ENCODE results near the gene CEPT1. TPM values are rescaled to one million over a fixed set of nuclear protein-coding genes. Genes with fewer than 3 reads are reported as not detected.

The CEPT1 gene
- total RNA-seq, 1 experiment from 2014 or later: 34.2 TPM

DNA sequence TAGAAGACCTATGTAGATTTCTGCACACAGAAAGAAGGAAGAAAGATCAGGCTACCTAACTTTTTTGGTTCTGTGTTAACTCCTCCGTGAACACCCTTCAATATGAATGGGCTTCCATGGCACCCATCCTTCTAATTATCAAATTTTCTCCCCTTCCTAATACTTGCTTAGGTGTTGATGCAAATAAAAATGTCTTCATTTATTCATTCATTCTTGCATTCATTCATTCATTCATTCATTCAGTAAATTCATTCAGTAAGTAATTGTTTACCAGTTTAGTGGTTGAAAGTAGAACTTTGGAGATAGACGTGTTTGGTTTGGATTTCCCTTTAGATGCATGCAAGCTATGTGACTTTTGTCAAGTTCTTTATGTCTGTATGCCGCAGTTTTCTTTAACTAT is 92.1 kb downstream of the CEPT1 start (continued):
- no peak for TF ChIP-seq EGR1 (IDR thresholded peaks at IDR 0.05; ENCODE audit: low read depth)
- TF ChIP-seq TCF7L2 (IDR thresholded peaks at IDR 0.05; ENCODE audit: borderline replicate concordance, extremely low read depth, insufficient read depth, insufficient read length): no peak
- no peak for TF ChIP-seq POLR2AphosphoS5 (IDR thresholded peaks at IDR 0.05; ENCODE audit: low read depth, low read length)

DNA sequence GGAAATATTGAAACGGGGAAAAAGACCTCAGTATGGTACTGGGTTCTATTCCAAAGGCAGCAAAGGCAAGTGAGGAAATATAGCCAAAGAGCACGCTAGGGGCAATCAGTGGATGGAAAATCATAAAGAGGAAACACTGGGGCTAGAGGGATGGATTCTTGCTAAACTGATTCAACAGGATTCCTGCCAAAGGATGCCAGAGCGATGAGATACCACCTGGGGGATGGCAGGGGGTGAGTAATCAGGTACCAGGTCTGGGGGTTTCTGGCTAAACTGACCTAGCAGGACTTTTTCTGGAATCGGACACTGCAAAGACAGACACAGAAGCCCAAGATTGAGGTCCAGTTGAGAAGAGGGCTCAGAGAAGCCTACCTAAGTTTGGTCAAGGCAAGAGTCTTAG is 94.2 kb downstream of the CEPT1 start:
- TF ChIP-seq, protein P1, sequence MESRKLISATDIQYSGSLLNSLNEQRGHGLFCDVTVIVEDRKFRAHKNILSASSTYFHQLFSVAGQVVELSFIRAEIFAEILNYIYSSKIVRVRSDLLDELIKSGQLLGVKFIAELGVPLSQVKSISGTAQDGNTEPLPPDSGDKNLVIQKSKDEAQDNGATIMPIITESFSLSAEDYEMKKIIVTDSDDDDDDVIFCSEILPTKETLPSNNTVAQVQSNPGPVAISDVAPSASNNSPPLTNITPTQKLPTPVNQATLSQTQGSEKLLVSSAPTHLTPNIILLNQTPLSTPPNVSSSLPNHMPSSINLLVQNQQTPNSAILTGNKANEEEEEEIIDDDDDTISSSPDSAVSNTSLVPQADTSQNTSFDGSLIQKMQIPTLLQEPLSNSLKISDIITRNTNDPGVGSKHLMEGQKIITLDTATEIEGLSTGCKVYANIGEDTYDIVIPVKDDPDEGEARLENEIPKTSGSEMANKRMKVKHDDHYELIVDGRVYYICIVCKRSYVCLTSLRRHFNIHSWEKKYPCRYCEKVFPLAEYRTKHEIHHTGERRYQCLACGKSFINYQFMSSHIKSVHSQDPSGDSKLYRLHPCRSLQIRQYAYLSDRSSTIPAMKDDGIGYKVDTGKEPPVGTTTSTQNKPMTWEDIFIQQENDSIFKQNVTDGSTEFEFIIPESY (IDR thresholded peaks at IDR 0.05; ENCODE audit: extremely low read depth, insufficient replicate concordance, low read length): no peak
- TF ChIP-seq JUND (IDR thresholded peaks at IDR 0.05): no peak
- TF ChIP-seq SIN3A (IDR thresholded peaks at IDR 0.05; ENCODE audit: low read depth): no peak
- TF ChIP-seq CEBPB (IDR thresholded peaks at IDR 0.05; ENCODE audit: low read depth): no peak
- TF ChIP-seq EGR1 (IDR thresholded peaks at IDR 0.05; ENCODE audit: low read depth): no peak
- TF ChIP-seq EZH2 (IDR thresholded peaks at IDR 0.05): no peak
- TF ChIP-seq ZFX (IDR thresholded peaks at IDR 0.05): no peak
- no peak for TF ChIP-seq POLR2AphosphoS5 (IDR thresholded peaks at IDR 0.05; ENCODE audit: low read depth, low read length)
- no peak for TF ChIP-seq FOSL1 (IDR thresholded peaks at IDR 0.05; ENCODE audit: low read depth)
- TF ChIP-seq ELF1 (IDR thresholded peaks at IDR 0.05; ENCODE audit: borderline replicate concordance, low read depth): no peak
- TF ChIP-seq SRF (IDR thresholded peaks at IDR 0.05; ENCODE audit: low read depth): no peak
- CTCF ChIA-PET: no interaction called here

More for the DNA sequence above, 94.2 kb downstream of the CEPT1 start:
- Histone ChIP-seq H3K36me3 (ENCODE audit: control insufficient read depth in 1 of 2, insufficient read depth in 2 of 2, low read length in 2 of 2) (no peaks in the 10 kb centered on the region), H3K4me3 (replicated peaks in 1 of 2; ENCODE audit: low read depth in 1 of 2, low read length in 2 of 2) (no peak overlapping the region), H3K9me3 (ENCODE audit: control insufficient read depth in 1 of 2, insufficient read depth in 1 of 2, low read depth in 1 of 2, low read length in 2 of 2) (no peaks in the 10 kb centered on the region), H2AFZ (ENCODE audit: low read depth, low read length, poor library complexity, severe bottlenecking) (no peak overlapping the region), H3K9ac (ENCODE audit: low read length) (no peak overlapping the region), H4K20me1 (ENCODE audit: insufficient read depth) (no peaks in the 10 kb centered on the region), H3K27ac (ENCODE audit: low read depth, low read length) (no peak overlapping the region), H3K4me1 (ENCODE audit: control insufficient read depth in 1 of 2, insufficient read depth in 2 of 2, low read length in 2 of 2) (peaks cover under 1 to 12% of the 10 kb centered on the region in 2 experiments; a peak in 1 of 4 replicates), H3K9me2 (ENCODE audit: insufficient read depth) (no peaks in the 10 kb centered on the region), H3K27me3 (ENCODE audit: insufficient read depth, low read length) (no peaks in the 10 kb centered on the region), H3K4me2 (ENCODE audit: low read length) (no peak overlapping the region; the same call in 1 of the 2 replicates), H3K79me2 (ENCODE audit: insufficient read depth, low read length) (no peaks in the 10 kb centered on the region)
- ChIA-PET RAD21 (ENCODE audit: low non-redundant PET in 1 of 2, low total read pairs in 2 of 2, uncharacterized antibody in 2 of 2, unreplicated experiment in 2 of 2) (no interaction called here), POLR2A (no interaction called here)
- BruUV-seq (replicated peaks): no TSS peak
- DNase-seq (ENCODE audit: low read depth, low spot score): no peak
- no peak for ATAC-seq
- intact Hi-C loops (cut with micrococcal nuclease): no loop called here

Other genes starting within 250 kb of the CEPT1 start
- 21.8 TPM for gene LRIF1, start 176.3 kb upstream of the CEPT1 start, total RNA-seq (2021; ENCODE audit: unreplicated experiment)
- 26.4 TPM for gene DRAM2, start 130 bp upstream of the CEPT1 start, total RNA-seq (2021; ENCODE audit: unreplicated experiment)
- 31.9 TPM for gene DENND2D, start 60.4 kb downstream of the CEPT1 start, total RNA-seq (2021; ENCODE audit: unreplicated experiment)
- gene CHI3L2, start 87.5 kb downstream of the CEPT1 start, total RNA-seq (2021; ENCODE audit: unreplicated experiment): not detected
- gene CHIA, start 150.6 kb downstream of the CEPT1 start, total RNA-seq (2021; ENCODE audit: unreplicated experiment): not detected